Measurements from ENCODE around the gene TIMD4.
"Not testable (repeated sequence)": the region's sequence is repeated elsewhere in the genome, so short reads cannot be mapped to it uniquely, and the experiment has no call there.

Gene TIMD4

DNA sequence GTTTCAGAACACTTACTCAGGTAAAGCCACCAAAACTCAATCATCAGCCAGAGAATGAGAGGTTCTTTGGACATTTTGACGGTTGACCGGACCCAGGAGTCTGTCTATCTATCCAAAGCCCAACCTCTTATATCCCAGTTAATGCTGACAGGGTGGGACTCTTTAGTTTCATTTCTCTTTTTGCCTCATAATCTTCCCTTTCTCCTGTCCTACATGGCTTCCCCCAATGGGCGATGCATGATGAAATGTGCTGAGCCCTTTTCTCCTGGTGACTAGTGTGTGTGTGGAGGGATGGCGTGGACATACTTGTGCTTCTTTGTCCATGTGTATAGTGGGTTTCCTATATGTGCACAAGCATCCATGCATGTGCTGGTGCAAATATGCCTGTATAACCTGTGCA, at the start of gene TIMD4:
Gene TIMD4, minus strand, starts transcription at position 102 of the 400 bp plus-strand sequence. Its CDS starts 28 bp downstream, at position 74.
- H3K4me1 Mint-ChIP-seq, result no peaks in the 10 kb centered on the region
- ATAC-seq (replicated peaks; ENCODE audit: extremely low read depth, poor library complexity, severe bottlenecking), result no peak
- DNase-seq (ENCODE audit: low spot score in 2 of 2), result no peak
- no peak within 1 kb of the TSS for H3K27ac Mint-ChIP-seq (ENCODE audit: low read depth)
- no peaks in the 10 kb centered on the region for H3K27me3 Mint-ChIP-seq
- no peaks in the 10 kb centered on the region for H3K9me3 Mint-ChIP-seq
- no peak within 1 kb of the TSS for H3K4me3 Mint-ChIP-seq
- peaks cover 2% of the 10 kb centered on the region for H3K36me3 Mint-ChIP-seq (ENCODE audit: insufficient read depth)

DNA sequence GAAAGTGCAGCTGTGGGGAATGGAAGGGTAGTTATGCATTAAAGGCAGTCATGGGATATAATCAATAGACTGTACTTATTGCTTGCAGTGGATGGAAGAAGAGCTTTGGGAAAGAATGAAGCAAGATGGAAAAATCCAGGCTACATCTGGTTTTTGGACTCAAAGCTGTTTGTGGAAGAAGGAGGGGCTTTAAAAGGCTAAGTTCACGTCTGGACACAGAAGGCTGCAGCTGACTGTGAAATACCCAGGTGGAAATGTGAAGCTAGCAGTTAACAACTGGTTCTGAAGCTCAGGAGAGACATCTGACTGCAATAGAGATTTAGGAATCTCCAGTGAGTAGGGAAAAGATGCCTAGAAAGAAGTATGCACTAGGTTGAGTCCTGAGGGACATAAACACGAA, 43.2 kb upstream of the TIMD4 start:
- no peaks in the 10 kb centered on the region for H3K4me1 Mint-ChIP-seq
- no peak for DNase-seq (ENCODE audit: low spot score in 2 of 2)
- H3K27me3 Mint-ChIP-seq, result peaks cover 4% of the 10 kb centered on the region
- H3K4me3 Mint-ChIP-seq, result no peak overlapping the region
- peaks cover 1% of the 10 kb centered on the region for H3K36me3 Mint-ChIP-seq (ENCODE audit: insufficient read depth)
- H3K27ac Mint-ChIP-seq (ENCODE audit: low read depth), result no peak overlapping the region
- ATAC-seq (replicated peaks; ENCODE audit: extremely low read depth, poor library complexity, severe bottlenecking), result no peak
- peaks cover 4% of the 10 kb centered on the region for H3K9me3 Mint-ChIP-seq

DNA sequence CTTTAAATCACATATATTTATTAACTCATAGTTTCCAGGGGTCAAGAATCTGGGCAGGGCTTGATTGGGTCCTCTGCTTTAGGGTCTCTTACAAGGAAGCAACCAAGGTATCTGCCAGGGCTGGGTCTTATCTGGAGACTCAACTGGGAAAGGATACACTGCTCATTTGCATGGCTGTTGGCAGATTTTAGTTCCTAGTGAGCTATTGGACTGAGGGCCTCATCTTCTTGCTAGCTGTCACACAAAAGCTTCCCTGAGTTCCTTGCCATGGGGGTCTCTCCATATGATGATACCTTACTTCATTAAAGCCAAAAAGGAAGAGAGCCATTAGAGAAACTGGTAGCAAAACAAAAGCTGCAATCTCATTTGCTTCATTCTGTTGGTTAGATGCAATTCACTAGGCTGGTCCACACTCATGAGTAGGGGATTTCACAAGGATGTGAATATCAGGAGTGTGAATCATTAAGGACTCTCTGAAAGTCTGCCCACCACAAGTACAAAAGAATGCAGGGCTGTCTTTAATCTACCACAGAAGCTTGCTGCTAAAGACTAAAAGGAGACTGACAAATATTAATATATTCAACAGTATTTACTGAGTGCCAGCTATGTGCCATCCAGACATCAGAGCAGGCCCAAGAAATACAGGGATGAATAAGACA, 42.0 kb upstream of the TIMD4 start:
- no peaks in the 10 kb centered on the region for H3K27me3 Mint-ChIP-seq
- H3K9me3 Mint-ChIP-seq, result peaks cover 4% of the 10 kb centered on the region
- peaks cover 1% of the 10 kb centered on the region for H3K36me3 Mint-ChIP-seq (ENCODE audit: insufficient read depth)
- no peaks in the 10 kb centered on the region for H3K4me1 Mint-ChIP-seq
- DNase-seq (ENCODE audit: low spot score in 2 of 2) (no peak), ATAC-seq (replicated peaks; ENCODE audit: extremely low read depth, poor library complexity, severe bottlenecking) (no peak)
- no peak overlapping the region for H3K4me3 Mint-ChIP-seq
- no peak overlapping the region for H3K27ac Mint-ChIP-seq (ENCODE audit: low read depth)

DNA sequence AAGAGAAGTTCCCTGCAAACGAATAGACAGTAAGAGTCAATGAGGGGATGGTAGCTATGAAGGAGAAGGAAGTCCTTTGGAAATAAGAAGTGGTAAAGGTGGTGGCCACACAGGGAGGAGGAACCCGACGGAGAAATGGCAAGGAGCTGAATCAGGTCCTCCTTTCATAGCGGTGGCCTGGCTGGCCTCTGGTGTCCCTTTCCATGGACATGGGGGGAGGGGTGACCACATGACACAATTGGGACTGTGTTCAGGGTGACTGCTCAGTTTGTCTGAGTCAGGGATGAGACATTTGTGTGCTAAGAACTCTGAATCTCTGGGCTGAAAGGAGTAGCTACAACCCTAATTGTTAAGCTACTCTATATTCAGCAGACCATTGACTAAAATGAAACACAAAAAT, 28.7 kb upstream of the TIMD4 start:
- Mint-ChIP-seq H3K27ac (ENCODE audit: low read depth) (no peak overlapping the region), H3K27me3 (no peaks in the 10 kb centered on the region), H3K36me3 (ENCODE audit: insufficient read depth) (no peaks in the 10 kb centered on the region), H3K4me3 (no peak overlapping the region), H3K9me3 (no peaks in the 10 kb centered on the region), H3K4me1 (no peaks in the 10 kb centered on the region)
- DNase-seq (ENCODE audit: low spot score in 2 of 2), result no peak
- ATAC-seq (replicated peaks; ENCODE audit: extremely low read depth, poor library complexity, severe bottlenecking), result no peak

DNA sequence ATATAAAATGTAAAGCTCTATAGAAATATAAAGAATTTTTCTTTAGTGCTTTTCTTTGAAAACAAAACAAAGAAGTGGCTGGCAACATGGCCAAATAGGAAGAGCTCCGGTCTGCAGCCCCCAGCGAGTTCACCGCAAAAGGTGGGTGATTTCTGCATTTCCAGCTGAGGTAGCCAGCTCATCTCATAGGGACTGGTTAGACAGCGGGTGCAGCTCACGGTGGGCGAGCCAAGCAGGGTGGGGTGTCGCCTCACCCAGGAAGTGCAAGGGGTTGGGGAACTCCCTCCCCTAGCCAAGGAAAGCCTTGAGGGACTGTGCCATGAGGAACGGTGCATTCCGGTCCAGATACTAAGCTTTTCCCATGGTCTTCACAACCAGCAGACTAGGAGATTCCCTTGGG, 21.0 kb upstream of the TIMD4 start:
- no peak overlapping the region for H3K27ac Mint-ChIP-seq (ENCODE audit: low read depth)
- DNase-seq (ENCODE audit: low spot score in 2 of 2), result no peak
- no peaks in the 10 kb centered on the region for H3K4me1 Mint-ChIP-seq
- H3K27me3 Mint-ChIP-seq, result peaks cover 21% of the 10 kb centered on the region
- no peaks in the 10 kb centered on the region for H3K9me3 Mint-ChIP-seq
- H3K36me3 Mint-ChIP-seq (ENCODE audit: insufficient read depth), result peaks cover 2% of the 10 kb centered on the region
- no peak overlapping the region for H3K4me3 Mint-ChIP-seq
- no peak for ATAC-seq (replicated peaks; ENCODE audit: extremely low read depth, poor library complexity, severe bottlenecking)

DNA sequence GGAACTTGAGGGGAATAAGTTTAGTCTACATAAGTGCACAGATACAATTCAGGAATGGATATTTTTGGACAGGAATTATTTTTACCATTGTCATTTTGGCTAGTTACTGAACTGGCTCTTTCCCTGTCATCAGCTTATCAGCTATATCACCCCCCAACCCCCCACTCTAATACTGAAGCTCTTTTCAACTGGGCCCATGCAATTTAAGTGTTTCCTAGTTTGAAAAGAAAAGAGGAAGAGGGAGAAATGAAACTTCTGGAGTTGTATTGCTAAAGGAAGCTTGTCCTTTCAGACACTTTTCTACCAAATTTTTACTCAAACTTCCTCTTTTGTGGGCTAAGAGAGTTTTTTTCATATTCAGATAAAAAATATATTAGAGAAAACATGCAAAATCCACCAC, 18.5 kb upstream of the TIMD4 start:
- ATAC-seq (replicated peaks; ENCODE audit: extremely low read depth, poor library complexity, severe bottlenecking) (no peak), DNase-seq (ENCODE audit: low spot score in 2 of 2) (no peak)
- H3K4me1 Mint-ChIP-seq, result no peaks in the 10 kb centered on the region
- peak overlapping the region; percentile 29 for H3K27ac Mint-ChIP-seq (ENCODE audit: low read depth)
- peaks cover 33% of the 10 kb centered on the region for H3K27me3 Mint-ChIP-seq
- H3K4me3 Mint-ChIP-seq, result no peak overlapping the region
- peaks cover 2% of the 10 kb centered on the region for H3K36me3 Mint-ChIP-seq (ENCODE audit: insufficient read depth)
- H3K9me3 Mint-ChIP-seq, result no peaks in the 10 kb centered on the region

GRCh38 chr5:156974328-156974727, 11.3 kb upstream of the TIMD4 start:
- peaks cover 30% of the 10 kb centered on the region for H3K27me3 Mint-ChIP-seq
- H3K4me1 Mint-ChIP-seq, result no peaks in the 10 kb centered on the region
- no peak overlapping the region for H3K27ac Mint-ChIP-seq (ENCODE audit: low read depth)
- H3K9me3 Mint-ChIP-seq, result no peaks in the 10 kb centered on the region
- no peak overlapping the region for H3K4me3 Mint-ChIP-seq
- DNase-seq (ENCODE audit: low spot score in 2 of 2) (no peak), ATAC-seq (replicated peaks; ENCODE audit: extremely low read depth, poor library complexity, severe bottlenecking) (no peak)
- no peaks in the 10 kb centered on the region for H3K36me3 Mint-ChIP-seq (ENCODE audit: insufficient read depth)

- ATAC-seq (replicated peaks; ENCODE audit: extremely low read depth, poor library complexity, severe bottlenecking) (no peak), DNase-seq (ENCODE audit: low spot score in 2 of 2) (no peak)
- Mint-ChIP-seq H3K4me3 (no peak overlapping the region), H3K4me1 (no peaks in the 10 kb centered on the region), H3K27me3 (peaks cover 16% of the 10 kb centered on the region), H3K27ac (ENCODE audit: low read depth) (no peak overlapping the region), H3K9me3 (no peaks in the 10 kb centered on the region), H3K36me3 (ENCODE audit: insufficient read depth) (no peaks in the 10 kb centered on the region)
Measured at GRCh38 chr5:156971848-156972525, 9.0 kb upstream of the TIMD4 start.

- Mint-ChIP-seq H3K27ac (ENCODE audit: low read depth) (no peak overlapping the region), H3K4me1 (no peaks in the 10 kb centered on the region), H3K27me3 (peaks cover 16% of the 10 kb centered on the region), H3K4me3 (no peak overlapping the region), H3K36me3 (ENCODE audit: insufficient read depth) (no peaks in the 10 kb centered on the region), H3K9me3 (no peaks in the 10 kb centered on the region)
- DNase-seq (ENCODE audit: low spot score in 2 of 2) (no peak), ATAC-seq (replicated peaks; ENCODE audit: extremely low read depth, poor library complexity, severe bottlenecking) (no peak)
Measured at GRCh38 chr5:156971415-156971814, 8.4 kb upstream of the TIMD4 start.

- DNase-seq (ENCODE audit: low spot score in 2 of 2); H3K4me3 Mint-ChIP-seq; H3K4me1 Mint-ChIP-seq; H3K27ac Mint-ChIP-seq (ENCODE audit: low read depth); H3K36me3 Mint-ChIP-seq (ENCODE audit: insufficient read depth); H3K9me3 Mint-ChIP-seq; H3K27me3 Mint-ChIP-seq; ATAC-seq (replicated peaks; ENCODE audit: extremely low read depth, poor library complexity, severe bottlenecking): not testable (repeated sequence)
Measured at GRCh38 chr5:156967386-156967785, 4.4 kb upstream of the TIMD4 start.

DNA sequence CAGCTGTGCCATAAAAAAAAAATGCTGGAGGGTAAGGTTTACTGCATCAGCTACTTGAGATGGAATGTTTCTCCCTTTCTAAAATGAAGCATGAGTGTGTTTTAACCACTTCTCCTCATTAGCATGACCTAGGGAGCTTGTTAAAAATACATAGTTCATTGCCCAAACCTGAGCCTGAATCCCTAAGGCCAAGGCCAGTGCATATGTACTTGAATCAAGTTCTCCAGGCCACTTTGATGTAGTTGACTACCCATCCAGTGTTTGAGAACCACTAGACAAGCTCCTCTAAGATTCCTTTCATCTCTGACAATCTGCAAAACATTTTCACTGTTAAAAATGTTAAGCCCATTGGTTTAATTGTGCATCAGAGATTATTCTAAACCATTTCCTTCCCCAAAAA, 6.7 kb downstream of the TIMD4 start:
- no peaks in the 10 kb centered on the region for H3K36me3 Mint-ChIP-seq (ENCODE audit: insufficient read depth)
- no peaks in the 10 kb centered on the region for H3K27me3 Mint-ChIP-seq
- H3K27ac Mint-ChIP-seq (ENCODE audit: low read depth), result no peak overlapping the region
- H3K9me3 Mint-ChIP-seq, result no peaks in the 10 kb centered on the region
- no peak for ATAC-seq (replicated peaks; ENCODE audit: extremely low read depth, poor library complexity, severe bottlenecking)
- H3K4me1 Mint-ChIP-seq, result no peaks in the 10 kb centered on the region
- DNase-seq (ENCODE audit: low spot score in 2 of 2), result no peak
- no peak overlapping the region for H3K4me3 Mint-ChIP-seq

DNA sequence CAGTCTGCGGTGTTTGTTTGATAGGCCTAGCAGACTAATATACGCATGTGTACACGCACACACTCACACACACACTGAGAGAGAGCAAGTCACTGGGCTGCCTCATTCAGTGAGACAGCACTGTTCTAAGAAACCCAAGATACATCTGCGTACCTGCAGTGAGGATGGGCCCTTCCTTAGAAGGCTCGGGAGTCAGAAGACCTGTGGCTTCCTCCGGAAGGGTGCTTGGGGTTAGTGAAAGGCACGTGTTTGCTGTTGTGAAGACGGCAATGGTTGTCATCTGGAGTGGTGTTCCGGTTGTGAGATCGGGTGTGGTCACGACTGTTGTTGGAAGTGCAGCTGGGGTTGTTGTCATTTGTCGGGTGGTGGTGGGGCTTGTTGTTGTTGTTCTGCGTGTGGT, 11.7 kb downstream of the TIMD4 start:
- Mint-ChIP-seq H3K27ac (ENCODE audit: low read depth) (no peak overlapping the region), H3K36me3 (ENCODE audit: insufficient read depth) (no peaks in the 10 kb centered on the region), H3K4me3 (no peak overlapping the region), H3K27me3 (no peaks in the 10 kb centered on the region), H3K9me3 (no peaks in the 10 kb centered on the region), H3K4me1 (peaks cover 5% of the 10 kb centered on the region)
- ATAC-seq (replicated peaks; ENCODE audit: extremely low read depth, poor library complexity, severe bottlenecking), result no peak
- no peak for DNase-seq (ENCODE audit: low spot score in 2 of 2)

GRCh38 chr5:156950716-156951115, 12.3 kb downstream of the TIMD4 start:
- Mint-ChIP-seq H3K27ac (ENCODE audit: low read depth) (no peak overlapping the region), H3K9me3 (no peaks in the 10 kb centered on the region), H3K4me3 (no peak overlapping the region), H3K27me3 (no peaks in the 10 kb centered on the region), H3K36me3 (ENCODE audit: insufficient read depth) (no peaks in the 10 kb centered on the region), H3K4me1 (peaks cover 5% of the 10 kb centered on the region)
- ATAC-seq (replicated peaks; ENCODE audit: extremely low read depth, poor library complexity, severe bottlenecking), result no peak
- DNase-seq (ENCODE audit: low spot score in 2 of 2), result no peak
